Chondrocyte (in vitro differentiated cells): ENCODE results near the gene TTLL6. TPM values are rescaled to one million over a fixed set of nuclear protein-coding genes. Genes with fewer than 3 reads are reported as not detected.

Source experiments
- DNase-seq: peaks from one replicate; pipeline ENCODE4 v3.0.0; 2021; ENCODE audit warnings: mixed read lengths, low spot score
- H3K27ac Mint-ChIP-seq: one replicate; pipeline ENCODE4 v1.8.0; 2021; ENCODE audit warnings: mild to moderate bottlenecking, moderate library complexity, mixed read lengths; ENCODE audit not compliant: unreplicated experiment
- H3K27me3 Mint-ChIP-seq: 2 replicates; pipeline ENCODE4 v1.8.0; 2021; ENCODE audit warnings: low read depth, mixed read lengths
- H3K36me3 Mint-ChIP-seq: 2 replicates; pipeline ENCODE4 v1.8.0; 2021; ENCODE audit warnings: low read depth, mixed read lengths
- H3K4me1 Mint-ChIP-seq: 2 replicates; pipeline ENCODE4 v1.8.0; 2021; ENCODE audit warnings: low read depth, mild to moderate bottlenecking, mixed read lengths
- H3K4me3 Mint-ChIP-seq: one replicate; pipeline ENCODE4 v1.8.0; 2021; ENCODE audit warnings: mild to moderate bottlenecking, moderate library complexity, mixed read lengths; ENCODE audit not compliant: unreplicated experiment
- H3K9me3 Mint-ChIP-seq: 2 replicates; pipeline ENCODE4 v1.8.0; 2021; ENCODE audit warnings: low read depth, mixed read lengths
- total RNA-seq: library from RNA; stranded (reverse); gene quantifications from 3 replicates; pipeline ENCODE4 v1.2.1, GENCODE V29; 2021
- TF ChIP-seq, protein P1 (sequence below): fragments of 200-600 bp; sonication (generic); IDR thresholded peaks from 2 replicates; pipeline ENCODE4 v1.5.0; 2021; ENCODE audit warnings: antibody characterized with exemption, mild to moderate bottlenecking, moderate library complexity

TTLL6 gene
- total RNA-seq, 1 donor from 2014 or later: not detected

GRCh38 chr17:48757524-48757961 lies 59.5 kb downstream of the TTLL6 start:
- H3K27me3 Mint-ChIP-seq: peaks cover 82% of the 10 kb centered on the region
- no peaks in the 10 kb centered on the region for H3K36me3 Mint-ChIP-seq
- H3K27ac Mint-ChIP-seq: no peak overlapping the region
- no peak overlapping the region for H3K4me3 Mint-ChIP-seq
- no peaks in the 10 kb centered on the region for H3K4me1 Mint-ChIP-seq
- TF ChIP-seq, protein P1, sequence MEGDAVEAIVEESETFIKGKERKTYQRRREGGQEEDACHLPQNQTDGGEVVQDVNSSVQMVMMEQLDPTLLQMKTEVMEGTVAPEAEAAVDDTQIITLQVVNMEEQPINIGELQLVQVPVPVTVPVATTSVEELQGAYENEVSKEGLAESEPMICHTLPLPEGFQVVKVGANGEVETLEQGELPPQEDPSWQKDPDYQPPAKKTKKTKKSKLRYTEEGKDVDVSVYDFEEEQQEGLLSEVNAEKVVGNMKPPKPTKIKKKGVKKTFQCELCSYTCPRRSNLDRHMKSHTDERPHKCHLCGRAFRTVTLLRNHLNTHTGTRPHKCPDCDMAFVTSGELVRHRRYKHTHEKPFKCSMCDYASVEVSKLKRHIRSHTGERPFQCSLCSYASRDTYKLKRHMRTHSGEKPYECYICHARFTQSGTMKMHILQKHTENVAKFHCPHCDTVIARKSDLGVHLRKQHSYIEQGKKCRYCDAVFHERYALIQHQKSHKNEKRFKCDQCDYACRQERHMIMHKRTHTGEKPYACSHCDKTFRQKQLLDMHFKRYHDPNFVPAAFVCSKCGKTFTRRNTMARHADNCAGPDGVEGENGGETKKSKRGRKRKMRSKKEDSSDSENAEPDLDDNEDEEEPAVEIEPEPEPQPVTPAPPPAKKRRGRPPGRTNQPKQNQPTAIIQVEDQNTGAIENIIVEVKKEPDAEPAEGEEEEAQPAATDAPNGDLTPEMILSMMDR: no peak
- no peak for DNase-seq
- H3K9me3 Mint-ChIP-seq: no peaks in the 10 kb centered on the region

DNA sequence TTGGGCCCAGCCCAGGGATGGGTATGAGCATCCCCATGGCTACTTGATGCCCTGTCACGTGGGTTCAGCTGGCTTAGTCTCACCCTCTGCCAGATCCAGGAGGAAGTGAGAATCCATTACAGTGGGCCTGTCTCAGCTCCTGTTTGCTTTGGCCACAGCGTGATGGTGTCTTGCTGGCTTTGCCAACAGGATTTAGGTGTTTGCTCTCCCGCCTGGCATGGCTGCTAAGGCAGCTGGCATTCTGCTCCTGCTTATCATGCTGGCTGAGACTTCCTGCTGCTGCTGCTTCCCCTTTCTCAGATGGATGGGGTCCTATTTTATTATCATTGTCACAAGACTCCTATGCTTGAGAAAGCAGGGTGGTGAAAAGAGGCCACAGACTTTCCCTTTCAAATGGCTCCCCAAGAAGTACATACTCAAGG lies 60.2 kb downstream of the TTLL6 start:
- Mint-ChIP-seq H3K27ac (no peak overlapping the region), H3K36me3 (no peaks in the 10 kb centered on the region), H3K27me3 (peaks cover 82% of the 10 kb centered on the region), H3K9me3 (no peaks in the 10 kb centered on the region), H3K4me1 (no peaks in the 10 kb centered on the region), H3K4me3 (no peak overlapping the region)
- no peak for DNase-seq
- TF ChIP-seq, protein P1: no peak

DNA sequence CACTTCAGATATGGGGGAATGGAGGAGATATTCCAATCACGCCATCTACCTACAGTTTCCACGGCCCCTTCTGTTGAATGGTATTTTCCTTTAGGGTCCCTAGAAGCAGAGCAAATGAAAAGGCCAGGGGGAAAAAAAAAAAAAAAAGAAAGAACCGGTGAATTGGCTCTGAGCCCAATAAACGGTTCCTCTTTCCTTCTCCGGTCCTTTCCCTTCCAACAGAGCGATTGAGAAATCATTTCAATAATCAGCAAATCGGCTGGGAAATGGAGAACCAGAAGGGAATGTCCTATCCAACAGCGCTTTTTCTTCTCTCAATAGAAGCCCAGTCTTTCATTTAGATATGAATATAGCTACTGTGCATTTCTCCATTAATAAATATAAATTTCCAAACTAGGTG lies 61.7 kb downstream of the TTLL6 start:
- no peaks in the 10 kb centered on the region for H3K36me3 Mint-ChIP-seq
- H3K27ac Mint-ChIP-seq: no peak overlapping the region
- no peak overlapping the region for H3K4me3 Mint-ChIP-seq
- H3K27me3 Mint-ChIP-seq: peaks cover 84% of the 10 kb centered on the region
- H3K4me1 Mint-ChIP-seq: no peaks in the 10 kb centered on the region
- no peaks in the 10 kb centered on the region for H3K9me3 Mint-ChIP-seq
- TF ChIP-seq, protein P1: no peak
- no peak for DNase-seq

GRCh38 chr17:48754500-48755261 lies 62.3 kb downstream of the TTLL6 start:
- no peak overlapping the region for H3K27ac Mint-ChIP-seq
- DNase-seq: no peak
- no peaks in the 10 kb centered on the region for H3K9me3 Mint-ChIP-seq
- no peaks in the 10 kb centered on the region for H3K36me3 Mint-ChIP-seq
- H3K4me1 Mint-ChIP-seq: no peaks in the 10 kb centered on the region
- peaks cover 83% of the 10 kb centered on the region for H3K27me3 Mint-ChIP-seq
- TF ChIP-seq, protein P1: no peak
- H3K4me3 Mint-ChIP-seq: no peak overlapping the region

GRCh38 chr17:48753794-48754499 lies 63.1 kb downstream of the TTLL6 start:
- Mint-ChIP-seq H3K9me3 (no peaks in the 10 kb centered on the region), H3K36me3 (no peaks in the 10 kb centered on the region), H3K4me3 (no peak overlapping the region), H3K27ac (no peak overlapping the region), H3K4me1 (no peaks in the 10 kb centered on the region), H3K27me3 (peaks cover 83% of the 10 kb centered on the region)
- TF ChIP-seq, protein P1: no peak
- no peak for DNase-seq
